Vein endothelial cell (primary cell): Measurements from ENCODE around the gene BFSP2. TPM values are rescaled to one million over a fixed set of nuclear protein-coding genes. Genes with fewer than 3 reads are reported as not detected.

Experiments used
- total RNA-seq: library from RNA; depleted of rRNA; stranded (reverse); fragments of >200 nt; gene quantifications from 2 replicates; pipeline ENCODE4 v1.2.3, GENCODE V29; 2012

Gene BFSP2, protein sequence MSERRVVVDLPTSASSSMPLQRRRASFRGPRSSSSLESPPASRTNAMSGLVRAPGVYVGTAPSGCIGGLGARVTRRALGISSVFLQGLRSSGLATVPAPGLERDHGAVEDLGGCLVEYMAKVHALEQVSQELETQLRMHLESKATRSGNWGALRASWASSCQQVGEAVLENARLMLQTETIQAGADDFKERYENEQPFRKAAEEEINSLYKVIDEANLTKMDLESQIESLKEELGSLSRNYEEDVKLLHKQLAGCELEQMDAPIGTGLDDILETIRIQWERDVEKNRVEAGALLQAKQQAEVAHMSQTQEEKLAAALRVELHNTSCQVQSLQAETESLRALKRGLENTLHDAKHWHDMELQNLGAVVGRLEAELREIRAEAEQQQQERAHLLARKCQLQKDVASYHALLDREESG
- total RNA-seq = not detected in 2 replicates

DNA sequence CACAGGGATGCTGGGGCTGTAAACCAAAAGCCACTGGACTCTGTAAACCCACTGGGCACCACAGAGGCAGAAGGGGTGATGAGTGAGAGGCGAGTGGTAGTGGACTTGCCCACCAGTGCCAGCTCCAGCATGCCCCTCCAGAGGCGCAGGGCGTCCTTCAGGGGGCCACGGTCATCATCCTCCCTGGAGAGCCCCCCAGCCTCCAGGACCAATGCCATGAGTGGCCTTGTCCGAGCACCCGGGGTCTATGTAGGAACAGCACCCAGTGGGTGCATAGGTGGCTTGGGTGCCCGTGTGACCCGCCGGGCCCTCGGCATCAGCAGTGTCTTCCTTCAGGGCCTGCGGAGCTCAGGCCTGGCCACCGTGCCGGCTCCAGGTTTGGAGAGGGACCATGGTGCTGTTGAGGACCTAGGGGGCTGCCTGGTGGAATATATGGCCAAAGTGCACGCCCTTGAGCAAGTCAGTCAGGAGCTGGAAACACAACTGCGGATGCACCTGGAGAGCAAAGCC, at the start of gene BFSP2:
TSS of gene BFSP2 (plus strand) at position 51 of the 510 bp plus-strand sequence. CDS start at position 79, 28 bp downstream.

Other genes starting within 250 kb of the BFSP2 start
- 155 and 201 TPM in 2 replicates for gene CDV3, start 173.6 kb downstream of the BFSP2 start, total RNA-seq